ENCODE measurements around the gene FIG4. TPM values are rescaled to one million over a fixed set of nuclear protein-coding genes. Genes with fewer than 3 reads are reported as not detected.

FIG4 gene
- total RNA-seq, 4 donors from 2014 or later: 14.7 to 23.9 (median 18.1) TPM

- Histone ChIP-seq H3K36me3 (peaks cover 0 to 14% (median 0%) of the 10 kb centered on the region in 3 donors), H3K27ac (no peak overlapping the region), H3K4me3 (no peak overlapping the region), H3K9me3 (no peaks in the 10 kb centered on the region), H3K27me3 (no peaks in the 10 kb centered on the region), H3K4me1 (no peaks in the 10 kb centered on the region)
- no peak for DNase-seq
- TF ChIP-seq CTCF (IDR thresholded peaks at IDR 0.05) (no peak), POLR2A (IDR thresholded peaks at IDR 0.05) (no peak)
These were observed 71.8 kb downstream of the FIG4 start for GRCh38 chr6:109762769-109763441.

DNA sequence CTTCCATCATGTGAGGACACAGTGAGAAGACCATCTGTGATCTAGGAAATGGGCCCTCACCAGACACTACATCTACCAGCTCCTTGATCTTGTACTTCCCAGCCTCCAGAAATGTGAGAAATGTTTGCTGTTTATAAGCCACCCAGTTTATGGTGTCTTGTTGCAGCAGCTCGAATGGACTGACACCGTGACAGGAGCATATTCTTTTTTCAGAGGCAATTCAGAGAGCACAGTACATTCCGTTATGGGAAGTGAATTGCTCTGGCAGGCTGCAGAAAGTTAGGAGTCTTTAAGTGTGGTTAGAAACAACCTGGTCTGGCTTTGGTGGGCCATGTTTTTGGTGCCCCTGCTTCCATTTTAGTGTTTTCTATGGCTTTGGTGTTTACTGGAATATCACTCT, 75.1 kb downstream of the FIG4 start:
- H3K27ac ChIP-seq: no peak overlapping the region
- H3K4me3 ChIP-seq: no peak overlapping the region
- H3K36me3 ChIP-seq: peaks cover 0 to 19% (median 0%) of the 10 kb centered on the region in 3 donors
- DNase-seq: no peak
- no peaks in the 10 kb centered on the region for H3K4me1 ChIP-seq
- no peaks in the 10 kb centered on the region for H3K27me3 ChIP-seq
- no peaks in the 10 kb centered on the region for H3K9me3 ChIP-seq
- no peak for TF ChIP-seq POLR2A (IDR thresholded peaks at IDR 0.05)
- TF ChIP-seq CTCF (IDR thresholded peaks at IDR 0.05): no peak

GRCh38 chr6:109767961-109768360, 76.9 kb downstream of the FIG4 start:
- H3K36me3 ChIP-seq: peaks cover 0 to 19% (median 0%) of the 10 kb centered on the region in 3 donors
- TF ChIP-seq POLR2A (IDR thresholded peaks at IDR 0.05) (no peak), CTCF (IDR thresholded peaks at IDR 0.05) (no peak)
- H3K4me1 ChIP-seq: no peaks in the 10 kb centered on the region
- no peak overlapping the region for H3K27ac ChIP-seq
- H3K9me3 ChIP-seq: no peaks in the 10 kb centered on the region
- DNase-seq: no peak
- H3K27me3 ChIP-seq: no peaks in the 10 kb centered on the region
- no peak overlapping the region for H3K4me3 ChIP-seq

GRCh38 chr6:109768485-109768884, 77.4 kb downstream of the FIG4 start:
- Histone ChIP-seq H3K9me3 (no peaks in the 10 kb centered on the region), H3K27me3 (no peaks in the 10 kb centered on the region), H3K36me3 (peaks cover 0 to 19% (median 0%) of the 10 kb centered on the region in 3 donors), H3K27ac (no peak overlapping the region), H3K4me3 (no peak overlapping the region), H3K4me1 (no peaks in the 10 kb centered on the region)
- TF ChIP-seq POLR2A (IDR thresholded peaks at IDR 0.05) (no peak), CTCF (IDR thresholded peaks at IDR 0.05) (no peak)
- no peak for DNase-seq

DNA sequence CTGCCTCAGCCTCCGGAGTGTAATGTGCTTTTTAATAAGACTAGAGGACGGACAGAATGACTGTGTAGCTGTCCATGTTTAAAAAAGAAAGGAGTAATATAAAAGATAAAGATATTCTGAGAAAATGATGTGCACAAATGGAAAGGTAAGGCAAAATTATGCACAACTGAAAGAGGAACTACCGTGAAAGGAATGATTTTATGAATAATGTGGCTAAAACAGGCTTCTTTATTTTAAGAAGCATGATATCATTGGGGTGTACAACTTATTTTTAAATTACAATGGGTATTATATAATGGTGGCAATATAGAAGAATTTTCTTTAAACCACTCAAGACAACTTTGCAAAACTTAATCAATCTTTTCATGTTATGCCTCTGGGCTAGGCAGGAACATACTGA, 78.1 kb downstream of the FIG4 start:
- Histone ChIP-seq H3K9me3 (no peaks in the 10 kb centered on the region), H3K27ac (no peak overlapping the region), H3K4me1 (no peaks in the 10 kb centered on the region), H3K27me3 (no peaks in the 10 kb centered on the region), H3K4me3 (no peak overlapping the region), H3K36me3 (peaks cover 0 to 19% (median 0%) of the 10 kb centered on the region in 3 donors)
- no peak for TF ChIP-seq POLR2A (IDR thresholded peaks at IDR 0.05)
- TF ChIP-seq CTCF (IDR thresholded peaks at IDR 0.05): no peak
- no peak for DNase-seq

All from Peyer's patch (tissue), 4 donors.